Stimulated activated CD4-positive, alpha-beta T cell treated with anti-CD3 and anti-CD28 coated beads, Interleukin-15, amount 100 ng/mL, for 24 hours (primary cell): ENCODE results near the gene EDN1.

Experiments used
- DNase-seq: peaks from one replicate; pipeline ENCODE4 v3.0.0-alpha.2; 2020

The EDN1 gene

GRCh38 chr6:12270551-12271230 lies 19.5 kb upstream of the EDN1 start:
- no peak for DNase-seq

DNA sequence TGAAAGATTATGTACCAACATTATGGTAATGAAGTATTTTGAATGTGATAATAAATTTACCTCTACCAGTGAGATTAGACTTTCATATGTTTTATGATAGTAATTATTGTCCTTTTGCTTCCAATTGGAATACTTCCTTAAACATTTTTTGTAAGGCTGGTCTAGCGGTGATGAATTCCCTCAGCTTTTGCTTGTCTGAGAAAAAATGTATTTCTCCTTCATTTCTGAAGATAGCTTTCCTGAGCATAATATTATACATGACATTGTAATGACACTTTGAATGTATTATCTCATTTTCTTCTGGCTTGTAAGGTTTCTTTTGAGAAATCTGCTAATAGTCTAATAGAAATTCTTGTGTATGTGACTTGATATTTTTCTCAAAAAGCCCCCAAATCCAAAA lies 18.6 kb upstream of the EDN1 start:
- DNase-seq = no peak

GRCh38 chr6:12271997-12272396 lies 18.2 kb upstream of the EDN1 start:
- DNase-seq = no peak

DNA sequence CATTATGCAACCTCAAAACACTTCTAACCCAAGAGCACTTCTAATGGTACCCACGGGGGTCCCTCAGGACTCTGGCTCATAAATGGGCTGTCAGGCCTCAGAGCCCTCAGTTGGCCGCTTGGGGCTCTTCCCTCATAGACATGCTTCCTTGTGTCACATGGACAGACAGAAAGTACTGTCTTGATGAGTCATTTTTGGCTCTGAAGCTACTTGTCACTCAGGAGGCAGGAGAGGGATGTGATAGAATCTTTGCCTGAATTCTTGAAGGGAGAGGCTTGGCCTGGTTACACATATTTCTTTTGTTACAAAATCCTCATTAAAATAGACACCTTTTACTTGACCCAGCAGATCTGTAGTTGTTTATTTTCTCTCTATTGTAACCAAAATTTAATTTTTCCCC lies 15.1 kb upstream of the EDN1 start:
- no peak for DNase-seq

- no peak for DNase-seq
Measured at GRCh38 chr6:12276930-12277315, 13.2 kb upstream of the EDN1 start.

DNA sequence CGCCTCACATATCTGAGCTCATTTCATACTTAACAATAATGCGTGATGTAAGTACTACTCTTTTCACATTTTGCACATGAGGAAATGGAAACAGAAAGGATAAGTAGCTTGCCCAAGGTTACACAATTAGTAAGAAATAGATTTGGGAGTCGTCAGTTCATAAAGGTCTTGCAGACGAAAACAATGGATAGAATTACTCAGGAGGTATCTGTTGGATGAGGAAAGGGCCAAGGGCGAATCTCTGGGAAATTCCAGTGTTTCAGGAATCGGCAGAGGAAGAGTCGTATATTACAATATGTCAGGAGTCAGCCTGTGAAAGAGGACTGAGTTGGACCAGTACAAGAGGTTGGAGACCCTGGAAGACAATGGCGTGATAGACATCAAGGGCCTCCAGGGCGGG lies 12.8 kb upstream of the EDN1 start:
- no peak for DNase-seq

DNA sequence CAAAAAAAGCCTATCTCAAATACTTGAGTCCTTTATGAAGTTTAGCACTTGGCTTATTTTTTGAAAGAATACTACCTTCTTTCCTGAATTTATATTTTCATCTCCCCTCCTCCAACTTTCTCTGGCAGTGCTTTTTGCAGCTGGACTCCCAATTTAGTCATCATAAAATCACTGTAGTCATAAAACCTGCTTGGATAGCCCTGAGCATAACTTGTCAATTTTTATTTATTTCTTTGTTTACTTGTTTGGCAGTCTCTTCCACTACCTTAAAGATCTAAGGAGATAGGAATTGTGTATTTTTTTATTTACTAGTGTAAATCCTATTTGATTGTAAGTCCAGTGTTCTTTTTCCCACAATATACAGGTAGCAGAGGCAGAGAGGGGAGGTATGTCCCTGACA lies 11.2 kb upstream of the EDN1 start:
- DNase-seq = no peak

GRCh38 chr6:12279322-12280091 lies 10.7 kb upstream of the EDN1 start:
- DNase-seq = no peak

DNA sequence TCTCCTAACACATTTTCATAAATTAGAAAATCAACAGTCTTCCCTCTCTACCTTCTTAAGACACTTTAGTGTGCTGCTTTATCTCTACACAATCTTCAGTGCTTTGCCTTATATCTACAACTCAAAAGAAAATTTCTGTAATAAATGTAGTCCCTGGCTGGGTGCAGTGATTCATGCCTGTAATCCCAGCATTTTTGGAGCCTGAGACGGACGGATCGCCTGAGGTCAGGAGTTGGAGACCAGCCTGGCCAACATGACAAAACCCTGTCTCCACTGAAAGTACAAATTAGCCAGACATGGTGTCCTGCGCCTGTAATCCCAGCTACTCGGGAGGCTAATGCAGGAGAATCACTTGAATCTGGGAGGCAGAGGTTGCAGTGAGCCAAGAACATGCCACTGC lies 9.7 kb upstream of the EDN1 start:
- no peak for DNase-seq

DNA sequence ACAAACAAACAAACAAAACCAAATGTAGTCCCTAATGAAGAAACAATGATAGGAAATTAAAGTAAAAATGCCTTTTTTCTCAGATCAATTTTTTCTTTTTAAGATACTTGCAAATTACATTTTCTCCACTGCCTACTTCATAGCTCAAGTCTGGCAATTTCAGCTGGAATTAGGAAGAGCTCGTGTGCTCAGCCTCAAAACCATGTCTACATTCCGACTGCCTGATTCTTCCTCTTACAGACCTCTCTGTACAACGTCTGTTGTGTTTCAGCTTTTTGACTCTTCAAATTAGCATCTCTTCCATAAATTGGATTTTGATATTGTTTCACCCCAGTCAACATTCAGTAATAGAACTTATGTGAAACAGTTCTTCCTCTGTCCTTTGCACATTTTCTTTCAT lies 9.3 kb upstream of the EDN1 start:
- no peak for DNase-seq

- DNase-seq = no peak
Measured at GRCh38 chr6:12283904-12284303, 6.3 kb upstream of the EDN1 start.

DNA sequence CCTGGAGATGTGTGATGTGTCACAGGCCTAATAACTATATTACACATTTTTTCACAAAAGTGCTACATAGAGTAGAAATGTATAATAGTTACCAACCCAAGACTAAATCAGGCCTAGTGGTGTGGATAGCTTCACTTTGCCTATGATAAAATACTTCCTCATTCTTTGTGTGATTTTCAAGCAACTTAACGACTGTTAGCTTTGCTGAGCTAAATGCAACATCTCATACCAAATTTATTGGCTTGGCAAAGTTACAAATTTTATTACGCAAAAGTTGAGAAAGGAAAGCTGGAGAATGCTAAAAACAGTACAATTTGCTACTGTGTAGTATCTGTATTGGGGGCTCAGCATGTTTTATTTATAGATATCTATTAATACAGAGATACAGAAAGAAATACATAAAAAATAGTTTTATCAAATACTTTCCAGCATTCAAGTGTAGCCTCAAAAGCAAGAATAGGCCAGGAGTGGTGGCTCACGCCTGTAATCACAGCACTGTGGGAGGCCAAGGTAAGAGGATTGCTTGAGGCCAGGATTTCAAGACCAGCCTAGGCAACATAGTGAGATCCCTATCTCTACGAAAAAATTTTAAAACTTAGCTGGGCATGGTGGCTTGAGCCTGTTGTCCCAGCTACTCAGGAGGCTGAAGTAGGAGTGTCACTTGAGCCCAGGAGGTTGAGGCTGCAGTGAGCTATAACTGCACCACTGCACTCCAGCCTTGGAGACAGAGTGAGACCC lies 3.6 kb upstream of the EDN1 start:
- no peak for DNase-seq

DNA sequence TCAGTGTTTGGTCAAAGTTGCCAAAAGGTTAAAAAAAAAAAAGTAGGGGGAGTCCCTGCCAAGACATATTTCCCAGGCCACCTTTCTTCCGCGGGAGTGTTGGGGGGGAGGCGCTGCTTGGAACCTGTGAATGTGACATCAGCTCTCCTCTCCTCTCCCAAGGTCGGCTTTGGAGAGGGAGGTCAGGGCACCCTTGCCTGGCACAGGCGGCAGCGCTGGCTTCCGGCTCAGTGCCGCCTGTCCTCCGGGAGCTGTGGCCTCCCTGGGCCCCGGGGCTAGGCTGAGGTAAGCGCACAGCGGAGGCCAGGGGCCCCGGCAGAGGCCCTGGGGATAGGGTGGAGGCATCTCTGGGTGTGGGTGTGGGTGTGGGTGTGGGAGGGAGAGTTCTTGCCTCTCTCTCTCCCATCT lies 1.9 kb upstream of the EDN1 start:
- no peak for DNase-seq

DNA sequence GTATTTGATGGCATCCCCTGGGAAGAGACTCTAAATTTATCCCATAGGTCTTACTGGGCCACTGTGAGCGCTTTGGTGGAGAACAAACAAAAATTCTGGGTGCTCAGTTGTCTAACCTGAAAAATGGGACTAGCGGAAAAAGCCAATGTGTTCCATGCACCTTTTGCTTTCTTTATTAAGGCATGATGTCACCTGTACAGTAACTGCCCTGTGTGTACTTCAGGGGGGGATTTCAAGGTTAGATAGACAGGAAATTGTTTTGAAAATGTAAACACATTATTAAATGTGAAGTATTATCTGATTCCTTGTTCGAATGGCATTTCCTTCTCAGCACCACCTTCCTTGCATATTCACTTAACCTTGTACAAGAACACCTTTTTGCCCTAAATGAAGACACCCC lies 1.2 kb upstream of the EDN1 start:
- no peak for DNase-seq

DNA sequence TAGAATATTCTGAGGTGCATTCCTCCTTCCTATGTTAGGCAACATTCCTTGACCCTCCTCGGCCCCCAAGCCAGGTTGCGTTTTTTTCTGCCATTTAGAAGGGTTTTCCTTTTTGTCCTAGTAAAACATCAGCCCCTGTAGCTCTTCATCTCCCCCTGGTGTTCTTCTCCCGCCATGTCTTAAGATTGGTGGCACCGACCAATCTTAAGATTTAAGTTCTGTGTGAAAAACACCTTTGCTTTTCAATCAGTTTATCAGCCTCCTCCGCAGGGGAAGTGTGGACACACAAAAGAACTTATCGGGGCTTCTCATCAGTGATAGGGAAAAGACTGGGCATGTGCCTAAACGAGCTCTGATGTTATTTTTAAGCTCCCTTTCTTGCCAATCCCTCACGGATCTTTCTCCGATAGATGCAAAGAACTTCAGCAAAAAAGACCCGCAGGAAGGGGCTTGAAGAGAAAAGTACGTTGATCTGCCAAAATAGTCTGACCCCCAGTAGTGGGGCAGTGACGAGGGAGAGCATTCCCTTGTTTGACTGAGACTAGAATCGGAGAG lies 719 bp upstream of the EDN1 start:
- peak; percentile 70 for DNase-seq

GRCh38 chr6:12291071-12291838 lies 1.1 kb downstream of the EDN1 start:
- DNase-seq = no peak

DNA sequence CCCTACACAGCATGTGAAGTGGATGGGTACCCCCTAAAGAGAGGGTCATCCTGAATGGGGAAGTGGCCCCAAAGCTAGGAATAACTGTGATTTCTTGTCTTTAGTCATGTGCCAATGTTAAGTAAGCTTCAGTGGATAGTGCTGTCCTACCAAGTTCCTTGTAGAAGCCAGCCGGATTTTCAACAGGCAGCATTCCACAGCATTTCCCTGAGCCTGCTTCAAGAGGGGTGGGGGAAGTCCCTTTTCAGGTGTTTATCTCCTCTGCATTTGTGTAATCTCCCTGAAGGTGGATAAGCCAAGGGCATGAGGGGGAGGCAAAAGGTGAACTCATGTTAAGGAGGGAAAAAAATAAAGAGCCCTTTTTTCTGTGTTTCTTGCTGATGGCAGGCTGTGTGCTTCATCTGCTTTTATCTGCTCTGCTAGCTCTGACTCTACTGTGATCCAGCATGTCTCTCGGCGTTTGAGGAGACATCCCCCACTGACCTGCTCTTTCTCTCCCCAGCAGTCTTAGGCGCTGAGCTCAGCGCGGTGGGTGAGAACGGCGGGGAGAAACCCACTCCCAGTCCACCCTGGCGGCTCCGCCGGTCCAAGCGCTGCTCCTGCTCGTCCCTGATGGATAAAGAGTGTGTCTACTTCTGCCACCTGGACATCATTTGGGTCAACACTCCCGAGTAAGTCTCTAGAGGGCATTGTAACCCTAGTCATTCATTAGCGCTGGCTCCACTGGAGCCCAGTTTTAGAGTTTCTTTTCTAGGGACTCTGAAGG lies 1.9 kb downstream of the EDN1 start:
- DNase-seq = no peak

DNA sequence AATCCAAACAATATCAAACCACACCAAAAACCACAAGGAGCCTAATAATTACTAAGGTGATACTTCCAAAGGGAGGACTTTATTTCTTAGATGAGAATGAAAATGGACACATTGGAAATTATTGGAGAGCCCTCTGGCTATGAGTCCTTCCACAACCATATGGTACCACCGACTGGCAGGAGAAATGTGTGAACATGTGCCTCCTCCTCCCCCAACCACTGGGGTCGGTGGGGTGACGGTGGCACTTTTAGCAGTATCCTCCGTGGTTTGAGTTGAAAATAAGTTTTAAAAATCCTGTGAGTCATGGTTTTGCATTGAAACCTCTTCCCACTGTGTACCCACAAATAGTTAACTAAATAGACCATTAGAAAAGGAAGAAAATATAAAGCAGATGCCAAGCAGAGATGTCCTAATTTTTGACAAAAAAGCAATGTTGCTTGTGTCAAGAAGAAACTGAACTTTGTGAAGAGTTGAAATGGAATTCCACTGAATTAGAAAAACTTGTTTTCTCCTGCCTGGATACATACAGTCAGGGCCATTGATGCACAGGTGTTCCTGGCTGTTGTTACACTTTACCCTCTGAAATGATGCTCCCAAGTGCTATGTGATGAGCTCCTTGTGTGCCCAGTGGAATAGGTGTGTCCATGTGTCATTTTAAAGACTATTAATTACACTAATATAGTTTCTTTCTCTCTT lies 3.2 kb downstream of the EDN1 start:
- DNase-seq = no peak

GRCh38 chr6:12293931-12294807 lies 4.0 kb downstream of the EDN1 start:
- no peak for DNase-seq

- no peak for DNase-seq
Measured at GRCh38 chr6:12294851-12295536, 4.8 kb downstream of the EDN1 start.
